Motor neuron (in vitro differentiated cells): Measurements from ENCODE around the gene PAQR9. TPM values are rescaled to one million over a fixed set of nuclear protein-coding genes. Genes with fewer than 3 reads are reported as not detected.

Source experiments
- ATAC-seq, 8 experiments: fragments of 200-7000 bp; cut with Tn5 transposase; replicated peaks in 6 of 8; 2 replicates each; pipeline ENCODE4 v1.8.0; 2021; ENCODE audit warnings: mild to moderate bottlenecking in 8 of 8, moderate library complexity in 8 of 8
- H3K27ac ChIP-seq, 2 donors: fragments of 250-450 bp; sonication (Bioruptor Pico); 2 replicates each; pipeline ENCODE4 v1.9.0; 2021; ENCODE audit warnings: antibody characterized with exemption in 2 of 2, mild to moderate bottlenecking in 2 of 2, moderate library complexity in 1 of 2
- H3K4me1 ChIP-seq, 2 donors: fragments of 250-450 bp; sonication (Bioruptor Pico); replicated peaks in 1 of 2; 2 replicates each; pipeline ENCODE4 v1.6.1; 2021; ENCODE audit warnings: antibody characterized with exemption in 2 of 2, mild to moderate bottlenecking in 2 of 2, moderate library complexity in 1 of 2
- H3K4me3 ChIP-seq, 5 donors: fragments of 250-450 bp; sonication (Bioruptor Pico); 2 replicates each; pipeline ENCODE4 v1.9.0; 2021; ENCODE audit warnings: antibody characterized with exemption in 5 of 5, mild to moderate bottlenecking in 5 of 5, moderate library complexity in 4 of 5
- WGBS, 10 experiments: fragments of 450-650 bp; shearing (Covaris generic); methylation state at CpG; one replicate each; pipeline ENCODE4 v1.0.0; 2022; 5-methylcytosine and 5-hydroxymethylcytosine counted together
- in situ Hi-C, 9 experiments: fragments of 400-800 bp; cut with MboI; loops; one replicate each; pipeline ENCODE4 v1.15.0; 2021; ENCODE audit warnings: low sequenced_read_pairs in 9 of 9, low pct_unique_long_range_greater_than_20kb in 2 of 9; ENCODE audit not compliant: unreplicated experiment in 9 of 9
- total RNA-seq, 8 experiments: library from RNA; unstranded; fragments of 300-600 nt; gene quantifications; 2 replicates each; pipeline versions ENCODE4 v1.2.3 to v1.2.4, GENCODE V29; 2022

The PAQR9 gene
- total RNA-seq, 8 experiments from 2014 or later = 0.36 to 4.0 (median 2.0) TPM

DNA sequence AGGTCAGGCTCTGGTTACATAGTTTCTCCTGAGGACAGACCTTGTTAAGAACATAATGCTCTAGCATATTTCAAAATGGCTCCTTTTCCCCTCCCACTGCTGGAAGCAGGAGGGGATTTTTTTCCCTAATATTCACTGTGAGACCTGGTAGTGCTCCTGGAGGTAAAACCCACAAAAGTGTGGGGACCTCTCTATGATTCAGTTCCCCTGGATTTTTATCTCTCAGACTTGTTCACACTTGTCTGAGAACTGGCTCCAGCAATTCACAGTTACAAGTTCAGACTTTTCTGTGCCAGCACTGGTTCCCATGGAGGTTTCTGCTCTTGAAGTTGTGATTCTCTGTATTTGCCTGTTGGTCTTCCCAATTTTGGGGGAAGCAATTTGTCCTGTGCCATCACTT lies 38.3 kb downstream of the PAQR9 start:
- Histone ChIP-seq H3K4me1 (no peaks in the 10 kb centered on the region), H3K27ac (no peak overlapping the region), H3K4me3 (no peak overlapping the region)
- in situ Hi-C loops = no loop called here
- no peak for ATAC-seq

DNA sequence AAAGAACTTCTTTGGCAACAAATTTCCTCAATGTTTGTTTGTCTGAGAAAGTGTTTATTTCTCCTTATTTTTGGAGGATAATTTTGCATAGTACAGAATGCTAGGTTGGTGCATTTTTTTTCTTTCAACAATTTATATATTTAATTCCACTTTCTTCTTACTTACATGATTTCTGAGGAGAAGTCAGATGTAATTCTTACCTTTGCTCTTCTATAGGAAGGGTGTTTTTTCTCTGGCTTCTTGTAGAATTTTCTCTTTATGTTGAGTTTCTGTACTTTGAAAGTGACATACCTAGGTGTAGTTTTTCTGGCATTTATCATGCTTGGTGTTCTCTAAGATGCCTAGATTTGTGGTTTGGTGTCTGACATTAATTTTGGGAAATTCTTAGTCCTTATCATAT lies 39.8 kb downstream of the PAQR9 start:
- H3K4me1 ChIP-seq = no peaks in the 10 kb centered on the region
- no peak overlapping the region for H3K4me3 ChIP-seq
- no peak for ATAC-seq
- in situ Hi-C loops = no loop called here
- no peak overlapping the region for H3K27ac ChIP-seq

DNA sequence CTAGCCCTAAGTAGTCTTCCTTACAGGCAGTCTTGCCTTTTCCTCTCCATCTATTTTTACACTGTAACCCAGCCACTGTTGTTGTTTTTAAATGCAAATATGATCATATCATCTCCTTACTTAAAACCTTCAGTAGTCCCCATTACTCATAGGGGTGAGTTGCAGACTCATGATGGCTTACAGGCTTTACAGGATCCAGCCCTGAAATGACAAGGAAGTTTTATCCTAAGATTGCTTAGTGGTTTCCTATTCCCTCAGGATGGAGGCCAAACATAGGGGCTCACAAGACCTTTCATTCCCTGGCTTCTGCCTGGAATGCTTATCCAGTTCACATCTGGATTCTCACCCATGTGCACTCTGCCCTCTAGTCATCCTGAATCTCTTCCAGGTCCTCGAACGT lies 46.9 kb downstream of the PAQR9 start:
- Histone ChIP-seq H3K4me1 (no peaks in the 10 kb centered on the region), H3K27ac (no peak overlapping the region), H3K4me3 (no peak overlapping the region)
- in situ Hi-C loops = no loop called here
- 52 to 92% (median 92%) methylated on average over 2 of the region's 2 CpGs; no CpG with 5 or more reads in 7 of the 10 experiments for WGBS, 10 experiments
- ATAC-seq = peak in 2 of 8 experiments; percentile 50 to 93

GRCh38 chr3:142915636-142916035 lies 47.8 kb downstream of the PAQR9 start:
- H3K27ac ChIP-seq = no peak overlapping the region
- WGBS, 10 experiments = 57 to 83% (median 69%) methylated on average over 2 to 3 of the region's 3 CpGs; no CpG with 5 or more reads in 4 of the 10 experiments
- peak in 1 of 8 experiments; percentile 31 for ATAC-seq
- no peak overlapping the region for H3K4me3 ChIP-seq
- in situ Hi-C loops = no loop called here
- H3K4me1 ChIP-seq = no peaks in the 10 kb centered on the region

GRCh38 chr3:142914286-142914811 lies 49.1 kb downstream of the PAQR9 start:
- no peak for ATAC-seq
- H3K27ac ChIP-seq = no peak overlapping the region
- WGBS, 10 experiments = 20 to 100% (median 50%) methylated on average over 1 to 3 of the region's 3 CpGs; no CpG with 5 or more reads in 1 of the 10 experiments
- H3K4me3 ChIP-seq = no peak overlapping the region
- peaks cover 0 to 2% of the 10 kb centered on the region in 2 donors for H3K4me1 ChIP-seq
- in situ Hi-C loops = no loop called here

- Histone ChIP-seq H3K4me3 (no peak overlapping the region), H3K27ac (no peak overlapping the region), H3K4me1 (peaks cover 0 to 2% of the 10 kb centered on the region in 2 donors)
- in situ Hi-C loops = no loop called here
- ATAC-seq = no peak
- WGBS, 10 experiments = 71 to 100% (median 90%) methylated on average over 1 of the region's 1 CpG; no CpG with 5 or more reads in 3 of the 10 experiments
Observed at GRCh38 chr3:142913432-142913831, 50.0 kb downstream of the PAQR9 start.

DNA sequence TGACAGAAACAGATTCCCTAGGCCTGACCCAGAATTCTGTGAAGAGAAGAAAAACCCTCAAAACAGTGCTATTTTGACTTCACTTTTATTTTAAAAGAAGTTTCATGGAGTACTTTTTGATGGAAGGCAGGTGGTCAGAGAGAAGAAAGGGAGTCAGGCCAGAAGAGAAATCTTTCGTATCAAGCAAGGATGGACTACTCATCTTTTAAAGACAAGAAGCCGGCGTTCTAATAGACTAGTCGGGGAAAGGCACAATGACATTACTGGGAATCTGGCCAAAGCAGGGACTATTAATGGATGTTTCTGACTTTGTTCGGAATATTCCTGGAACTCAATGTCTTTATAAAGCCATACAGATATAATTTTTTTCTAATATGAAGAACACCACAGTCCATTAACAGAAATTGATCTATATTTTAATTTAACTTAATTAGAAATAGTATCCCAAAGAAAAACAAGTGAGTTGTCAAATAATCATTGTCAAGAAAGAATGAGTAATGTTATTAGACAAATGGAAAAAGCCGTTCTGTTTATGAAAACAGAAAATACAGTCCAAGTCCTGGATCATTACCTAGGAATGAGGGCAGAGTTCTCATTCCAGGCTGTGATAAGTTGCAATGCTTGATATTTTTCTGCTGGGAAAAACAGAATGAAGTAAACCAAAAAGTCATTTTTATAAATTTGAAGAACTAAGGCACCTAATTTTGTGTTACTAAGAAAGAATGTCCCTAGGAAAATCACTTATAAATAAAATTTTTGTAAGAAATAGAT lies 50.9 kb downstream of the PAQR9 start:
- WGBS, 10 experiments = 22 to 96% (median 84%) methylated on average over 3 to 6 of the region's 6 CpGs; no CpG with 5 or more reads in 1 of the 10 experiments
- in situ Hi-C loops = no loop called here
- no peak for ATAC-seq
- Histone ChIP-seq H3K4me1 (peaks cover 0 to 2% of the 10 kb centered on the region in 2 donors), H3K27ac (no peak overlapping the region), H3K4me3 (no peak overlapping the region)

Other genes with a start within 250 kb of the PAQR9 start
- gene TRPC1, start 239.6 kb downstream of the PAQR9 start, total RNA-seq = 10 to 100 TPM in 7 of 8 experiments, 1 to 10 TPM in 1; 7.8 to 31.1 (median 19.6) TPM
- gene PCOLCE2, start 74.6 kb downstream of the PAQR9 start, total RNA-seq = 100 to 1,000 TPM in 1 of 8 experiments, 10 to 100 TPM in 3, 1 to 10 TPM in 4; 1.0 to 120 (median 9.6) TPM
- gene U2SURP, start 37.9 kb upstream of the PAQR9 start, total RNA-seq = 100 to 1,000 TPM in 2 of 8 experiments, 10 to 100 TPM in 6; 57.0 to 176 (median 81.6) TPM
- 10 to 100 TPM in 3 of 8 experiments, 1 to 10 TPM in 5; 4.2 to 96.3 (median 6.8) TPM for gene CHST2, start 156.1 kb upstream of the PAQR9 start, total RNA-seq